Endothelial cell of hepatic sinusoid (primary cell): Measurements from ENCODE around the gene DENND6B.

Source experiments
- in situ Hi-C: cut with HindIII; loops from 2 replicates; pipeline ENCODE4 v1.10.0; 2017; ENCODE audit warnings: low sequenced_read_pairs

The DENND6B gene

DNA sequence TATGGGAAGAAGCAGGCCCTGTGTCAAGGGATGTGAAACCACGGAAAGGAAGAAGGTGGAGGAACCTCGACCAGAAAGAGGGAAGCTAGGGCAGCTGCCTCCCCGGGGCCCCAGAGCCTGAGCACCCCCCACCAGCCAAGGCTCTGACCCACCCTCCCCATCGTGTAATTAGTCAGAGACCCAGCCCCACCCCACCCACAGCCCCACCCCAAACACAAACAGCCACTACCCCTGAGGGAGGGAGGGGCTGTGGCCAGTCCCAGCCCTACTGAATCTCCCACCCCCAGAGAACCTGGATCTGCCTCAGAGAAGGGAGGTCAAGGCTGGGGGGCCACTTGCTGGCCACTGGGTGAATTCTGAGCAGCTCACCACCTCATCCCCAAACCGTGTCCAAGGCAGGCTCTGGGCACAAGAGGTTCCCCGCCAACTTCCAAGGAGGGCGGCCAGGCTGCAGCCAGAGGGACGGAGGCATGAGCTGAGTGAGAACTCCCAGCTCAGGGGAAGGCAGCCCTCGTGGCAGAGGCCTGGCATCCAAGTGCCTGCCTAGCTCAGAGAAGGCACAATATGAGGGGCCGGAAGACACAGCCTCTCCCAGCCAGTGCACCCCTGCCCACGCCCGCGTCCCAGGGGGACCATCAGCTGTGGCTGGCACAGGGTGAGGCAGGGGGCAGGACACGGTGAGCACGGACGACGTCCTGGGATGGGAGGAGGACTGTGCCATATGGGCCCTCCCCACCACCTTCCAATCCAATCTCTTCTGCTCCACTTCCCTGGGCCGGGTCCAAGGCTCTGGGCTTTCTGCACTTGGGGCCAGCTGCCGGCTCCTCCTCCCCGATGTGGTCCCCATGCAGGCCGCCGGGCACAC, 22.1 kb downstream of the DENND6B start:
- in situ Hi-C loops = no loop called here

GRCh38 chr22:50303848-50304527, 22.8 kb downstream of the DENND6B start:
- in situ Hi-C loops = no loop called here

- in situ Hi-C loops = no loop called here
These were observed 23.3 kb downstream of the DENND6B start for GRCh38 chr22:50303515-50303847.

- in situ Hi-C loops = no loop called here
These were observed 24.2 kb downstream of the DENND6B start for GRCh38 chr22:50302564-50302963.

GRCh38 chr22:50302041-50302541, 24.7 kb downstream of the DENND6B start:
- in situ Hi-C loops = no loop called here

GRCh38 chr22:50301581-50301991, 25.2 kb downstream of the DENND6B start:
- in situ Hi-C loops = no loop called here

GRCh38 chr22:50300620-50301257, 26.1 kb downstream of the DENND6B start:
- in situ Hi-C loops = no loop called here

DNA sequence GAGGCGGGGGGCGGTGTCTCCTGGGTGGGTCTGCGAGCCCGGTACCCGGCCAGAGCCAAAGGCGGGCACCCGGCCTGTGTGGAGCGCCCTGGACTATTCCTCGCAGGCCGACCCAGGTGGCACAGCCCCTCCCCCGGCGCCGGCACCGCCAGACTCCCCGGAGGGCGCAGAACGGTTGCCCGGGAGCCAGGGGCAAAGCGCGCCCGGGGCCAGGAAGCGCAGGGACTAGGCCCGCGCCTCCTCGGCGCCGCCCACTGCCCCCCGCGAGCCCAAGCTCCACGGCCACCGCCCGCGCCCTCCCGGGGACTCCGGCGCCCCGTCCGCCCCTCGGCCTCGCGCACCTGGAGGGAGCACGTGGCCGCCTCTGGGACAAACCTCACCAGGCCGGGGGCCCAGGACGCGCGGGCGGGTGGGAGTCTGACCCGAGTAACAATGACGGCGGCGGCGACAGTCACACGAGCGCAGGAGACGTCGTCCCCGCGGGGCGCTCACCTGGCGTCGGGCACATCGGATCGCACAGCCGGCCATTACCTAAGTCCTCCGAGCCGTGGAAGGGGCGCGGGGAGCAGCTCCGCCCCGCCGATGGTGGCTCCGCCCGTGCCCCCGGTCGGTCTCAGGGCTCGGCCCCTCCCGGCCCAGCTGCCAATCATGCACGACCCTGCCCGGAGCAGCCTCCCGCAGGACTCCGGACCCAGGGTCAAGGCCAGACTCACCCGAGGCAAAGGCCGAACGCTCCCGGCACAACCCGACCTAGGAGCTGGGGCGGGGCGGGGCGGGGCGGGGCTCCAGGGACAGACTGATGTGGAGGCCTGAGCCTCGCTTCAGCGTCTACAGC, 26.8 kb downstream of the DENND6B start:
- in situ Hi-C loops = no loop called here

DNA sequence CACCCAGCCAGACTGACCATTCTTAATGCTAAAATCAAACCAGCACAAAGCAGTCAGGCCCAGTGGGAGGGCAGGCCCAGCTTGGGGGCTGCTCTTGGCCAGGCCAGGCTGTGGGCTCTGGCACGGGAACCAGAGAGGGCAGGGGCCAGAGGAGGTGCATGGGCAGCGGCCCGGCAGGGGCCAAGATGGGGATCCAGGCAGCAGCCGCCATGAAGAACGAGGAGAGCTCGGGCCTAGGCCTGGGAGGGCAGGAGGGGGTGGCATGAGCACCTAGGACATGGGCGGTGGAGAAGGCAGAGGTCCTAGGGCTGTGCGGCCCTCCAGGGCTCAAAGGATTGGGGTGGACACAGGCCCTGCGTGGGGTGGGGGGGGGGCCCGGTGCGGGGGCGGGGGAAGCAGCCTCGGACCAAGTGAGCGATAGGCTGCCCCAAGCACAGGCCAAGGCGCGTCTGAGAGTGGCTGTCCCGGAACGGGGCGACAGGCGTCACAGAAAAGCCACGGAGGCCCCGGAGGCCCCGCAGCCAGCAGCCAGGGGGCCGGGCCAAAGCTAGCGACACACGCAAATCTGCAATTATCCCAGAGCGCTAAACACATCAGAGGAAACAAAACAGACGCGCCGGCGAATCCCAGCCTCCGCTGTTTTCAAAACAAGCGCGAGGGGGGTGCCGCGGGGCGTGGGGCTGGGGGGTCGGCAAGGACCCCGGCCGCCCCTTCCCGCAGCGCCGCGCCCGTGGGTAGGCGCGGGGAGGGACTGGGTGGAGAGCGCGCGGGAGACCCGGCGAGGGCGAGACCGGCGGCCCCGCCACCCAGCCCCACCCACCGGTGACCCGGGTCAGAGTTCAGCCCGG, 27.7 kb downstream of the DENND6B start:
- in situ Hi-C loops = no loop called here

DNA sequence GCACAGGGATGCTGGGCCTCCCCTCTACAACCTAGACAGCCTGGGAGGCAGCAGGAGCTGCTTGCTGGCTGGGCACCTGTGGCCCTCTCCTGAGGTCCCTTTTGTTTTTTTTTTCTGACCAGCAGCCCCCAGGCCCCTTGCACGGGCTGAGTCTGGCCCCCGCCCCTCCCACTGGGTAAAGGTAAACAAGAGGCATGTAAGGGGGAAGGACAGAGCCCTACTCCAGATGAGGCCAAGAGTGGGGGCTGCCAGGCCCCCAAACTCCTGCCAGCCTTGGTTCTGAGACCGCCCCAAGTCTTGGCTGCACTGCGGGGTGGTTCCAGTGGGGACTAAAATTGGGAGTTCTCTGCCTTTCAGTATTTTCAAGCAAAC, 28.6 kb downstream of the DENND6B start:
- in situ Hi-C loops = no loop called here

DNA sequence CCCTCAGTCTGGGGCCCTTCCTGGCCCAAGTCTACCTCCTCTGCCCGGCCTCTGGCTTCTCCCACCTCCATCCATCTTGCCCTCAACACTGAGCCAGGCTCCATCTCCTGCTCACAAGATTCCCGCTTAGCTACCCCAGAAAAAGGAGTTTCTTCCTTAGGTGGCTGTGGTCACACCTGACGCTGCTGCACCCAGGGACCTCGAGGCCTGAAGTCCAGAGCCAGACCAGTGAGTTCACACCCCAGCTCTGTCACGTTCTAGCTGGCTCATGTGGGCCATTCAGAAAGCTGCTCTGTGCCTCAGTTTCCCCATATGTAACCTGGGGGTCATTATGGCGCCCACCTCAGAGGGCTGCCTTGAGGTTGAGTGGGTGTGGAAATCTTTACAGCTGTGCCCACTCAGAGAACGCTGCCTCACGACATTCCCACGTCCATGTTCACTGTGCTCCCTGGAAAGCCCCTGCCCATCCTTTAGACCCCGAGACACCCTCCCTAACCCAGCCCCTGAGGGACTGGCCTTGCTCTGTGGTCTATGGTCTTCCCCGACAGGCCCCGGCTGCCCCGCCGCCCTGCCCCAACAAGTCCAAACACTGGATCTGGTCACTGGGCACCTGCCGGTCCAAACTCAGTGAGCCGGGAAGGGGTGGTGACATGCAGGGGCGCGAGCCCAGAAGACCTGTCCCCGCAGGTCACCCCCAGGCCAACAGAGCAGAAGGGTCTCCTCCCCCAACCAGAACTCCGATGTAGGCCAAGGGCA, 29.1 kb downstream of the DENND6B start:
- in situ Hi-C loops = no loop called here

GRCh38 chr22:50296658-50297490, 29.9 kb downstream of the DENND6B start:
- in situ Hi-C loops = no loop called here

DNA sequence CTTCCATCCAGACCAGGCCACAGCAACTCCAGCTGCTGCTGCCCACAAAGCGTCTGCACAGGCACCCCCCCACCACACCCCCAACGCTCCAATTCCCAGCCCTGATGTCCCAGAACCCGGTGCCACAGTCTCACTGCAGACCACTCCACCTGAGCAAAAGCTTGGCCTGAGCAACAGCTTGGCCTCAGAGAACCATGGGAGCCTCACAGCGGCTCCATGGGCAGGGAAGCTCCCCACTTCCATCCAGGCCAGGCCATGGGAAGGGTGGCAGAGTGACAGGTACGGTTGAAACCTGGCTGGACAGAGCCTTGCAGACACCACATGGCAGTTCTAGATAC, 32.5 kb downstream of the DENND6B start:
- in situ Hi-C loops = no loop called here

DNA sequence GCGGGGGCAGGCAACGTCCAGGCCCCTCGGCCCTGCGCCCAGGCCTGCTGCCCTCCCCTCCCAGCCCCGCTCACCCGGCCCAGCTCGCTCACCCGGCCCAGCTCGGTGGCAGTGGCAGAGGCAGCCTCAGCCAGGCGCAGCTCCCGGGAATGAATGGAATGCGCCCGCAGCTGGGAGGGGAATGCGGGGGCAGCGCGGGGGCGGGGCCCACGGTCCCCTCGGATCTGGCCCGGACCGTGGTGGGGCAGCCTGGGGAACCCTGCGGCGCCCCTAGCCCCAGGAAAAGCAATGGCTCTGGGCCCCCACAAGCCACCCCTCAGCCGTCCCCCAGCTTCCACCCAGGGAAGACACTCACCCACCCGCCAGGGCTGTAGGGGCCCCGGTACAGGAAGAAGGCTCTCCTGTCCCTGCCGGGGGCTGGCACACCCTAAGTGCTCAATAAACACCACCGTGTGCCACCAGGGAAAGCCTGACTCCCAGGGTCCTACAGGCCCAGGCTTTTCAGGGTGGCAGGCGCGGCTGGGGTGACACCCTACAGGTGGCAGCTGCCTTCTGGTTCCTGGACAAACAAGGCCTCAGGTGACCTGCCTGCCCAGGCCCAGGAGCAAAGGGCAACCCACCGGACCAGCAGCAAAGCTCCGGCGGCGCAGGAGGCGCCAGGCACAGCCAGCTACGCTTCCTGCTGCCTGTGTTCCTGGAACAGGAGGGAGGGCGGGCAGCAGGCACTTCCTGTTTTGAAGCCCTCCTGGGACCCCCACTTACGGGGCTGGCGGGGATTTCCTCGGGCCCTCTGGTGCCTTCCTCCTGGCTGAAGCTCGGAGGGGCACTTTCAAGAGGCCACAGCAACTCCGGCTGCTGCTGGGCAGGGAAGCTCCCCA, 33.1 kb downstream of the DENND6B start:
- in situ Hi-C loops = no loop called here

GRCh38 chr22:50292643-50293440, 34.0 kb downstream of the DENND6B start:
- in situ Hi-C loops = no loop called here

- in situ Hi-C loops = loop anchor here (10.0 kb wide), 1 partner anchor 65 kb away; no protein-coding TSS in a partner anchor
These were observed 36.7 kb downstream of the DENND6B start for GRCh38 chr22:50289942-50290630.
